ENCODE data around the gene RELL2.
A peak's percentile ranks its signal among the peaks of the same experiment; 100 is the strongest.

RELL2 gene

GRCh38 chr5:141675672-141676071 lies 38.9 kb downstream of the RELL2 start:
- no peak for DNase-seq (ENCODE audit: low read depth in 2 of 2)

- no peak for DNase-seq (ENCODE audit: low read depth in 2 of 2)
Measured at GRCh38 chr5:141677415-141677814, 40.6 kb downstream of the RELL2 start.

- no peak for DNase-seq (ENCODE audit: low read depth in 2 of 2)
Measured at GRCh38 chr5:141680178-141680577, 43.4 kb downstream of the RELL2 start.

- DNase-seq (ENCODE audit: low read depth in 2 of 2): no peak
Measured at GRCh38 chr5:141680751-141681201, 44.0 kb downstream of the RELL2 start.

- DNase-seq (ENCODE audit: low read depth in 2 of 2): no peak
Measured at GRCh38 chr5:141681295-141681694, 44.5 kb downstream of the RELL2 start.

- peak in 1 of 2 donors; percentile 37 for DNase-seq (ENCODE audit: low read depth in 2 of 2)
Measured at GRCh38 chr5:141681695-141682641, 45.2 kb downstream of the RELL2 start, which contains the start of gene ARAP3. Gene ARAP3 (minus strand): TSS chr5:141682230. CDS start chr5:141680486, 1,744 bp downstream.

- no peak for DNase-seq (ENCODE audit: low read depth in 2 of 2)
Measured at GRCh38 chr5:141683596-141684141, 46.9 kb downstream of the RELL2 start.

GRCh38 chr5:141685591-141685990 lies 48.8 kb downstream of the RELL2 start:
- no peak for DNase-seq (ENCODE audit: low read depth in 2 of 2)

- no peak for DNase-seq (ENCODE audit: low read depth in 2 of 2)
Measured at GRCh38 chr5:141686648-141687416, 50.0 kb downstream of the RELL2 start.

All from stimulated activated CD8-positive, alpha-beta memory T cell treated with anti-CD3 and anti-CD28 coated beads, Interleukin-7, amount 100 ng/mL, for 4 hours (primary cell).